PFSK-1 (cell line): Measurements from ENCODE around the gene CALHM1.

ENCODE experiments used
- FOXP2 ChIP-seq: optimal IDR thresholded peaks from 2 replicates; pipeline ENCODE3; 2011; ENCODE audit warnings: borderline replicate concordance, control low read depth, inconsistent platforms; ENCODE audit not compliant: insufficient read depth; ENCODE audit errors: extremely low read length, extremely low read depth
- POLR2AphosphoS5 ChIP-seq: IDR thresholded peaks from 2 replicates; pipeline ENCODE4 v1.6.1; 2012; ENCODE audit warnings: low read depth, mild to moderate bottlenecking, control low read depth, low read length, moderate library complexity
- REST ChIP-seq, 2 experiments: IDR thresholded peaks; 2 replicates each; pipeline versions ENCODE4 v1.6.1 to v1.8.0; 2011 to 2012; ENCODE audit warnings: low read depth in 2 of 2, low read length in 2 of 2, control low read depth in 1 of 2, inconsistent platforms in 1 of 2, mild to moderate bottlenecking in 1 of 2, moderate library complexity in 1 of 2; ENCODE audit not compliant: insufficient read depth in 1 of 2

GRCh38 chr10:103442031-103442461 is 16.7 kb downstream of the CALHM1 start:
- TF ChIP-seq REST (IDR thresholded peaks at IDR 0.05; ENCODE audit: insufficient read depth in 1 of 2, low read depth in 2 of 2, low read length in 2 of 2) (no peak), POLR2AphosphoS5 (no peak), FOXP2 (no peak)
